ENCODE measurements around the gene TMEM213.

Gene TMEM213

DNA sequence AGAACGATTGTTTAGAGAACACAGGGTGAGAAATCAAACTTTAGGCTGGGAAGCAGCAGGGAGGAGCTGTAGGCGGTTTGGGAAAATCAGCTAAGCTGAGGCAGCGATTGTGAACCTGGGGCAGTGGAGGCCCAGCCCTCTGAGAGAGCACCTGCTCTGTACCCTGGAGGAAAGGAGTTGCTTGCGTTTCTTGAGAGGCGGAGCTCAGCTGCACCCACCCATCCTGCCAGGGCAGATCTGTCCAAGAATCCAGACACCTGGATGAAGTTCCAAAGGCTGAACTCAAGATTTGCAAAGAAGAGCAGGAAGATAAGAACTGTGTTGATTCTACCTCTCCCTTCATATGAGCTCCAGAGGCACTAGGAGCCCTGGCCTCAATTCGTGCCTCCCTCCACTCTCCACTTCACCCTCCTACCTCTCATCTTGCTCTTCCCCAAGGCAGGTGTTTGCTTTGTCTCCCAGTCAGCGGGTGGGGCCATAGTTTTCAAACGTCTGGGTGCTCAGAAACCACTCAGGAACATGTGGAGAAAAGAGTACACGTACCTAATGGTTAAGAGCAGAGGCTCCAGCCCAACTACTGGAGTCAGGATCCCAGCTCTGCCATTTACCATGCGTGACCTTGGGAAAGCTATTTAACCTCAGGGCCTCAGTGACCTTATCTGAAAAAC lies 21.5 kb upstream of the TMEM213 start:
- Histone ChIP-seq H3K79me2 (ENCODE audit: control insufficient read depth, low read length) (no peaks in the 10 kb centered on the region), H3K4me1 (ENCODE audit: control insufficient read depth, low read length) (no peaks in the 10 kb centered on the region), H3K36me3 (ENCODE audit: control insufficient read depth, low read length) (no peaks in the 10 kb centered on the region), H4K20me1 (ENCODE audit: control insufficient read depth, insufficient read depth, low read depth, low read length) (0 out of 2 replicates have a peak, but pooled peaks cover 3% of the 10 kb centered on the region), H3K4me2 (ENCODE audit: low read length) (no peak overlapping the region), H3K4me3 (ENCODE audit: low read length) (no peak overlapping the region), H3K9me2 (replicated peaks; ENCODE audit: control insufficient read depth, low read length) (no peaks in the 10 kb centered on the region), H3K9me3 (ENCODE audit: control insufficient read depth, insufficient read depth, low read length) (no peaks in the 10 kb centered on the region), H3K27ac (ENCODE audit: low read depth, low read length) (no peak overlapping the region), H3F3A (ENCODE audit: control insufficient read depth, insufficient read depth) (no peaks in the 10 kb centered on the region), H3K27me3 (ENCODE audit: control insufficient read depth, low read length) (no peaks in the 10 kb centered on the region)
- TF ChIP-seq EZH2phosphoT487 (IDR thresholded peaks at IDR 0.05; ENCODE audit: borderline replicate concordance, low read length) = no peak
- TF ChIP-seq, protein P1, sequence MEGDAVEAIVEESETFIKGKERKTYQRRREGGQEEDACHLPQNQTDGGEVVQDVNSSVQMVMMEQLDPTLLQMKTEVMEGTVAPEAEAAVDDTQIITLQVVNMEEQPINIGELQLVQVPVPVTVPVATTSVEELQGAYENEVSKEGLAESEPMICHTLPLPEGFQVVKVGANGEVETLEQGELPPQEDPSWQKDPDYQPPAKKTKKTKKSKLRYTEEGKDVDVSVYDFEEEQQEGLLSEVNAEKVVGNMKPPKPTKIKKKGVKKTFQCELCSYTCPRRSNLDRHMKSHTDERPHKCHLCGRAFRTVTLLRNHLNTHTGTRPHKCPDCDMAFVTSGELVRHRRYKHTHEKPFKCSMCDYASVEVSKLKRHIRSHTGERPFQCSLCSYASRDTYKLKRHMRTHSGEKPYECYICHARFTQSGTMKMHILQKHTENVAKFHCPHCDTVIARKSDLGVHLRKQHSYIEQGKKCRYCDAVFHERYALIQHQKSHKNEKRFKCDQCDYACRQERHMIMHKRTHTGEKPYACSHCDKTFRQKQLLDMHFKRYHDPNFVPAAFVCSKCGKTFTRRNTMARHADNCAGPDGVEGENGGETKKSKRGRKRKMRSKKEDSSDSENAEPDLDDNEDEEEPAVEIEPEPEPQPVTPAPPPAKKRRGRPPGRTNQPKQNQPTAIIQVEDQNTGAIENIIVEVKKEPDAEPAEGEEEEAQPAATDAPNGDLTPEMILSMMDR (IDR thresholded peaks at IDR 0.05; ENCODE audit: low read depth, low read length, poor library complexity, severe bottlenecking) = no peak

- Histone ChIP-seq H3K4me2 (ENCODE audit: low read length) (no peak overlapping the region), H3K36me3 (ENCODE audit: control insufficient read depth, low read length) (no peaks in the 10 kb centered on the region), H3F3A (ENCODE audit: control insufficient read depth, insufficient read depth) (no peaks in the 10 kb centered on the region), H3K9me2 (replicated peaks; ENCODE audit: control insufficient read depth, low read length) (no peaks in the 10 kb centered on the region), H3K4me1 (ENCODE audit: control insufficient read depth, low read length) (no peaks in the 10 kb centered on the region), H3K9me3 (ENCODE audit: control insufficient read depth, insufficient read depth, low read length) (no peaks in the 10 kb centered on the region), H3K27me3 (ENCODE audit: control insufficient read depth, low read length) (no peaks in the 10 kb centered on the region), H3K27ac (ENCODE audit: low read depth, low read length) (no peak overlapping the region), H4K20me1 (ENCODE audit: control insufficient read depth, insufficient read depth, low read depth, low read length) (no peaks in the 10 kb centered on the region), H3K4me3 (ENCODE audit: low read length) (no peak overlapping the region), H3K79me2 (ENCODE audit: control insufficient read depth, low read length) (no peaks in the 10 kb centered on the region)
- TF ChIP-seq EZH2phosphoT487 (IDR thresholded peaks at IDR 0.05; ENCODE audit: borderline replicate concordance, low read length) = no peak
These were observed 16.8 kb upstream of the TMEM213 start for GRCh38 chr7:138781004-138781403.

DNA sequence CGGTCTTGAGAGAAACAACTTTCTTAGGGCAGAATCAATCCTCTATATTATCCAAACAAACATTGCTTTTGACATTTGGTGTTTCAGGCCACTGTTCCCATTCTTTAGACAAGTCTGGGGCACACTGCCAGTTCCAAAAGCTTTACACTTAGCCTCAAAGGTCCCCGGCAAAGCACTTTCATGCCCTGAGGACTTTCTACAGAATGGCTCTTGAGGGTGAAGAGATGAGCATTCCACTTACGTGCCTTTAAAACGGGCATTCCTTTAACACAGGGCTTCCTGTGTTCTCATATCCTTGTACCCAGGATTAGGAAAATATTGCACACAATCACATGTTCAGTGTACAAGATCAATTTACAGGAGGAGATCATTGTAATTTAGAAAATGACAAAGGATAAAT lies 13.1 kb upstream of the TMEM213 start:
- no peak overlapping the region for H3K4me3 ChIP-seq (ENCODE audit: low read length)
- H3F3A ChIP-seq (ENCODE audit: control insufficient read depth, insufficient read depth) = no peaks in the 10 kb centered on the region
- no peaks in the 10 kb centered on the region for H3K9me3 ChIP-seq (ENCODE audit: control insufficient read depth, insufficient read depth, low read length)
- H3K79me2 ChIP-seq (ENCODE audit: control insufficient read depth, low read length) = no peaks in the 10 kb centered on the region
- H3K27me3 ChIP-seq (ENCODE audit: control insufficient read depth, low read length) = no peaks in the 10 kb centered on the region
- H4K20me1 ChIP-seq (ENCODE audit: control insufficient read depth, insufficient read depth, low read depth, low read length) = no peaks in the 10 kb centered on the region
- H3K4me2 ChIP-seq (ENCODE audit: low read length) = no peak overlapping the region
- no peaks in the 10 kb centered on the region for H3K9me2 ChIP-seq (replicated peaks; ENCODE audit: control insufficient read depth, low read length)
- no peak overlapping the region for H3K27ac ChIP-seq (ENCODE audit: low read depth, low read length)
- H3K4me1 ChIP-seq (ENCODE audit: control insufficient read depth, low read length) = no peaks in the 10 kb centered on the region
- no peak for TF ChIP-seq EZH2phosphoT487 (IDR thresholded peaks at IDR 0.05; ENCODE audit: borderline replicate concordance, low read length)
- TF ChIP-seq, protein P1 (IDR thresholded peaks at IDR 0.05; ENCODE audit: low read depth, low read length, poor library complexity, severe bottlenecking) = no peak
- no peaks in the 10 kb centered on the region for H3K36me3 ChIP-seq (ENCODE audit: control insufficient read depth, low read length)

GRCh38 chr7:138785587-138786437 lies 12.0 kb upstream of the TMEM213 start:
- TF ChIP-seq, protein P1 (IDR thresholded peaks at IDR 0.05; ENCODE audit: low read depth, low read length, poor library complexity, severe bottlenecking) = no peak
- TF ChIP-seq EZH2phosphoT487 (IDR thresholded peaks at IDR 0.05; ENCODE audit: borderline replicate concordance, low read length) = no peak
- Histone ChIP-seq H3K4me2 (ENCODE audit: low read length) (no peak overlapping the region), H3F3A (ENCODE audit: control insufficient read depth, insufficient read depth) (no peaks in the 10 kb centered on the region), H4K20me1 (ENCODE audit: control insufficient read depth, insufficient read depth, low read depth, low read length) (no peaks in the 10 kb centered on the region), H3K27me3 (ENCODE audit: control insufficient read depth, low read length) (no peaks in the 10 kb centered on the region), H3K27ac (ENCODE audit: low read depth, low read length) (no peak overlapping the region), H3K4me1 (ENCODE audit: control insufficient read depth, low read length) (no peaks in the 10 kb centered on the region), H3K9me3 (ENCODE audit: control insufficient read depth, insufficient read depth, low read length) (no peaks in the 10 kb centered on the region), H3K9me2 (replicated peaks; ENCODE audit: control insufficient read depth, low read length) (no peaks in the 10 kb centered on the region), H3K4me3 (ENCODE audit: low read length) (no peak overlapping the region), H3K79me2 (ENCODE audit: control insufficient read depth, low read length) (no peaks in the 10 kb centered on the region), H3K36me3 (ENCODE audit: control insufficient read depth, low read length) (no peaks in the 10 kb centered on the region)

Measured in DOHH2 (cell line).